GM15510 (cell line): ENCODE results near the gene NPPA.

ENCODE experiments used
- POLR2A ChIP-seq: IDR thresholded peaks from 3 replicates; pipeline ENCODE4 v1.6.1; 2011; ENCODE audit warnings: borderline replicate concordance; ENCODE audit not compliant: insufficient read length; ENCODE audit errors: extremely low read depth

Gene NPPA

DNA sequence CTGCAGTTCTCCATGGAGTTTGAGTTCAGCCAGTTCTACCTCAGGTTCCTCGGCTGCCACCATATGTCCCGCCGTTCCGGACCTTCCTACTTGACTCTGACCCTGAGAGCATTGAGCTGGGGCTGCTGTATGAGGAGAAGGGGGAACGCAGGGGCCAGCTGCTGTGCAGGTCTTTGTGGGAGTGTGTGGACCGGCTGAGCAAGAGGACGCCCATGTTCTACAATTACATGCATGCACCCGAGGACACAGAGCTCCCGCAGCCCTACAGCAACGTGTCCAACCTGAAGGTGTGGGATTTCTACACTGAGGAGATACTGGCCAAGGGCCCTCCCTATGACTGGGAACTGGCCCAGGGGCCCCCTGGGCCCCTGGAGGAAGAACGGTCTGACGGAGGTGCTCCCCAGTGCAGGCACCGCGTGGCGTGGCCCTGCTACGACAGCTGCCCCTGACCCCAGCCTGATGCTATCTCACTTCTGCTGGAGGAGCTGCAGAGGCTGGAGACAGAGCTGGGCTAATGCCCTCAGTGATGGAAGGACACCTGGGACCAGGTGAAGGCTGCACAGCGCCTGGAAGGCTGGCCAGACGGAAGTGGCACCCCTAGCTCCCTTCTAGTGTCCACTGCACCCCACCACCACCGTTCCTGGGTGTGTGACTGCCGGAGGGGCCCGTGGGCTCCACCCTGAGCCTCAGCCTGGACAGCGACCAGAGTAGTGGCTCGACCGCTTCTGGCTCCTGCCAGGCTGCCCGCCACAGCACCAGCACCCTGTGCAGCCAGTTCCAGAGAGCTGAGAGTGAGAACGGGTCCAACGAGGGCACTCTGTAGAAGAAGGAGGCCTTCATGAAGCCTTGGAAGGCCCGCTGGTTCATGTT, 32.0 kb upstream of the NPPA start:
- TF ChIP-seq POLR2A = no peak

DNA sequence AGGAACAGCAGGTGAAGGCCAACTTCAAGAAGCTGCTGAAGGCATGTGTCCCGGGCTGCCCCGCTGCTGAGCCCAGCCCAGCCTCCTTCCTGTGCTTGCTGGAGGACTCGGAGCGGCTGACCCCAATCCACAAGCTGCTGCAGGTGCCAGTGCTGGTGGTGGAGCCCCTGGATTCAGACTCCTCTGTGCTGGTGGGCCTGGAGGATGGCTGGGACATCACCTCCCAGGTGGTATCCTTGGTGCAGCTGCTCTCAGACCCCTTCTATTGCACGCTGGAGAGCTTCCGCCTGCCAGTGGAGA, 31.3 kb upstream of the NPPA start:
- no peak for TF ChIP-seq POLR2A

DNA sequence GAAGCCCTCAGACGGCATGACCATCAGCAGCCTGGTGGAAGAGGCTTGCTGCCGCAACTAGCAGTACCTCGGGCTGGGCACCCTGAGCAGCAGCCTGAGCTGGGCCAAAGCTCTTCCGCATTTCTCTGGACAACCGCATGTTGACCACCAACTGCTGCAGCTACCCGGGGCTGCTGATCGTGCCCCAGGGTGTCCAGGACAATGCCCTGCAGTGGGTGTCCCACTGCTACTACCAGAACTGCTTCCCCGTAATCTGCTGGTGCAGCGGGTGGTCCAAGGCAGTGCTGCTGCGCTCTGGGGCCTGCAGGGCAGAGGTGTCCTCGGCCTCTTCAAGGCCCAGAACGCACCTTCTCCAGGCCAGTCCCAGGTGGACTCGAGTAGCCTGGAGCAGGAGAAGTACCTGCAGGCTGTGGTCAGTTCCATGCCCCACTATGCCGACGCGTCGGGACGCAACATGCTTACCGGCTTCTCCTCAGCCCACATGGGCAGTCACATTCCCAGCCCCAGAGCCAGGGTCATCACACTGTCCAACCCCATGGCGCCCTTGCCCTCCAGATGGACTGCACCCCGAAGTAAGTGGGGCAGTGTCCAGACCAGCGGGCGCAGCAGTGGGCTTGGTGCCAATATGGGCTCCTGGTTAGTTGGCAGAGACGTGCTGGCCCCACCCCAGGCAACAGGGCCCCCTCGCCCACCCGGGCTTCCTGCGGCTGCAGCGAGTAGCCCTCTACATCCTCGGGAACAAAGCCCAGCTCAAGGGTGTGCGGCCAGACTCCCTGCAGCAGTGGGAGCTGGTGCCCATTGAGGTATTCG, 30.7 kb upstream of the NPPA start:
- TF ChIP-seq POLR2A = no peak

DNA sequence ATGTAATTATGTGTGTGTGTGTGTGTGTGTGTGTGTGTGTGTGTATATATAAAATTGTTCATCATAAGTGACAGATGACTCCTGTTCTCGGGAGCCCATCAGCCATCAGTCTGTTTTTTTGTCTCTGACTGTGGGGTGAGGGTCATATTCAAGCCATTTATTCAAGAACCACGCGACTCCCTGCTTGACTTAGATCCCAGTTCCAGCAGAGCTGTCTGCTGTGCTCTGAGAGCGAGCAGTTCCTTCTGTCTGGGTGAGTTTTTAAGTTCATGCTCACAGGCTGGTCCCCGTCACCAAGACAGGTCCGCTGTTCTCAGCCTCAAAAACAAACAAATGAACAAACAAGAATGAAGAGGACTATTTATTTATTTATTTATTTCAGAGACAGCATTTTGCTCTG, 29.5 kb upstream of the NPPA start:
- TF ChIP-seq POLR2A = no peak

DNA sequence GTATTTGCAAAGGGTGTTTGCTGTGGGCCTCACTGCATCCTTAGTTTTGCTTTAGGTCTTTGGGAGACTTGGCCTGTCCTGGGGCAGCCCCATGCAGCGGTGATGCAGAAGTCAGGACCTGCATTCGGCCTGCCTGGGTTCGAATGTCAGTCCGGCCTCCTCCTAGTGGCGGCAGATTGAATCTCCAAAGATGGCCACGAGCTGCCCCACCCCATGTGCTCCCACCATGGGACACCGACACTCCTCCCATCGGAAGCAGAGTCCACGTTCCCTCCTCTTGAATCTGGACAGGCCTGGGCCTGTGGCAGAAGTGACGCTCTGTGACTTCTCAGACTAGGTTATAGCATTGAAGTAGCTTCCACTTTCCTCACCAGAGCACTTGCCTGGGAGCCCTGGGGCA, 27.5 kb upstream of the NPPA start:
- no peak for TF ChIP-seq POLR2A

DNA sequence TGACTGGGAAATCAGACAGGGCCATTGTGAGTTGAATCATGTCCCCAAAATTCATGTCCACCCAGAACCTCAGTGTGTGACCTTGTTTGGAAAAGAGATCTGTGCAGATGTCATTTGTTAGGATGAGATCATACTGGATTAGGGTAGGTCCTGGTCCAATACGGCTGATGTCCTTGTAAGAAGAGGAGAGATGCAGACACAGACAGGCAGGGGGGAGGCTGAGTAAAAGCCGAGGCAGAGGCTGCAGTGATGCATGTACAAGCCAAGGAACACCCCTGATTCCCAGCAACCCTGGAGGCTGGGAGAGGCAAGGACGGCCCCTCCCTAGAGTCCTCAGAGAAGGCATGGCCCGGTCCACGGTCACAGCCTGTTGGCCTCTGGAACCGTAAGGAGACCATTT, 27.0 kb upstream of the NPPA start:
- no peak for TF ChIP-seq POLR2A

DNA sequence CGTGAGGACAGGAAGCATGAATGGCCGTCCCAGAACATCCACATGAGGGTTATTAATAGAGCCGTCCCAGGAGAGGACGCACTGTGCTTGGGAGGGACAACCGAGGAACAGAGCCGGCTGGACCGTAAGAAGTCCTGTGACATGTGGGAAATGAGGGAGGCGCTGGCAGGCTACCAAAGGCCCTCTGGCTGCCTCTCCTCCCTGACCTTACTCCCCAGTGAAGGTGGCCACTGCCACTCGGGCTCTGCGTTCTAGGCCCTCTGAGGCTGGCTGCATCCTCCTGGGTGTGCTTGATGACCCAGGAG, 26.6 kb upstream of the NPPA start:
- no peak for TF ChIP-seq POLR2A

DNA sequence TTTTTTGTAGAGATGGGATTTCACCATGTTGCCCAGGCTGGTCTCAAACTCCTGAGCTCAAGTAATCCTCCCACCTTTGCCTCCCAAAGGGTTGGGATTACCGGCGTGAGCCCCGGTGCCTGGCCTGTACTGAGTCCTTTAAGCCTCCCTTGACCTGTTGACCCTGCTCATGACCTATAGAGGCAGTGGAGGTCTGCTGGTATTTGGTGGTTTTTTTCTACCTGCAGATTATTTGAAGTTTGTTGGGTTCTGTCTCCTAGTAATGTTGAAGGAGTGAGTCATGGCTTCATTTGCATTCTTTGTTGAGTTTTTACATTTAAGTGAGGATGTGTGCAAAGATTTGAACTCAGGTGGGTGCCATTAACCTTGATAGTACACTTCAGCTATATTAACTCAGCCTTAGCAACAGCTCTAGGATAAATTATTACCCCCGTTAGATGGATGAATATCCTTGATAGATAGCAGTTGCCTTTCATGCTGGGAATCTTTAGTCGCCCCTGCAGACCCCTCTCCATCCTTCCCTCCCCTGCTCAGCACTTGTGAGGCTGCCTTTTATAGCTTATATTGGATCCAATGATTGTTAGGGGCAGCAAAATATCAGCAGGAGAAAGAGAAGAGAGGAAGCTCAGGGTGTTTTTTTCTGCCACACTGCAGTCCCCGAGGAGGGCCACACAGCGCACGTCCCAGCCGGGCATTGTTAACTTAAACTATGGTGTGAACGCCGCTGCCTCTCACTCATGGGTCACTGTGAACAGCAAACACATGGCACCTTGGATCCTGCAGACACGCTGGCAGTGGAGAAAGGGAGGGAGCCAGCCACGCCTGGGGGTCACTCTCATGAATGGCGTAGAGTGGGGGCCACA, 26.0 kb upstream of the NPPA start:
- TF ChIP-seq POLR2A = no peak

DNA sequence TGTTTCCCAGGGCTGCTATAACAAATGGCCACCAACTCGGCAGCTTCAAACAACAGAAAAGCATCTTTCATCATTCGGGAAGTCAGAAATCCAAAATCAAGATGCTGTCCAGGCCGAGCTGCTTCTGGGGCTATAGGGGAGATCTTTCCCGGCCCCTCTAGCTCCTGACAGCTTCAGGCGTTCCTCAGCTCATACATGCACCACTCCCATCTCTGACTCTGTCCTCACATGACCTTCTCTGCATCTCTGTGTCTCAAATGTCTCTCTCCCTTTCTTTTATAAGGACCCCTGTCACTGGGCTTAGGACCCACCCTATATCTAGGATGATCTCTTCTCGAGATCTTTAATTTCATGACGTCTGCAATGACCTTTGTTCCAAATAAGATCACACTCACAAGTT, 25.0 kb upstream of the NPPA start:
- TF ChIP-seq POLR2A = no peak

DNA sequence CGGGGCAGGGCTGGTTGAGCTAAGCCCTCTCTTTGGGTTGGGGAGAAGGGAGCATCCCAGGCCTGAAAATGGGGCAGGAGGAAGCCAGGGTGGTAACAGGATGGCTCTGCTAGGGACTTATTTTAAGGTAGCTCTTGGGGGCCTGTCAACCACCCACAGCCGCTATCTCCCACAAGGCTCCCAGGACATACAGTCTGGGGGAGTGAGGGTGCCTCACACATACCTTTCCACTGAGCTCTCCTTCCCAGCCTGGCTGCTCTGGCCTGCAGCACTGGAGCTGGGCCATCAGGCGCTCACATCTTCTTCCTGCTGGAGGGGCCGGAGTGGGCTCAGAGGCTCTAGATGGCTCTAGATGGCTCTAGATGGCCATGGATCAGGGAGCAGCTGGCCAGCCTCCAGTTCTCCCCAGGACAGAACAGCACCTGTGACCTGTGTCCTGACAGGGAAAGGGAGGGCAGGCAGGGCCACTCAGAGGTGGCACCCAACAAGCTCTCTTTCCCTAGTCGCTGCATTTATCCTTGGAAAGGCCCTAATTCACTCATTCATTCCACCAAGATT, 22.1 kb upstream of the NPPA start:
- TF ChIP-seq POLR2A = no peak

DNA sequence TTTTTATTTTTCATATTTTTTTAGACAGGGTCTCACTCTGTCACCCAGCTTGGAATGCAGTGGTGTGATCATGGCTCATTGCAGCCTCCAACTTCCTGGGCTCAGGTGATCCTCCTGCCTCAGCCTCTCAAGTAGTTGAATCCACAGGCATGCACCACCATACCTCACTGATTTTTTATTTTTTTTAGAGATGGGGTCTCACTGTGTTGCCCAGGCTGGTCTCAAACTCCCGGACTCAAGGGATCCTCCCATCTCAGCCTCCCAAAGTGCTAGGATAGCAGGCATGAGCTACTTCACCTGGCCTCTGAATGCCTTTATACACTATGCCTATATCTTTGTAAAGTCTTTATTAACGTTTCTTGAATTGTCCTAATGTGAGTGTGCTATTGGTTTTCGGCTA, 21.5 kb upstream of the NPPA start:
- TF ChIP-seq POLR2A = no peak

DNA sequence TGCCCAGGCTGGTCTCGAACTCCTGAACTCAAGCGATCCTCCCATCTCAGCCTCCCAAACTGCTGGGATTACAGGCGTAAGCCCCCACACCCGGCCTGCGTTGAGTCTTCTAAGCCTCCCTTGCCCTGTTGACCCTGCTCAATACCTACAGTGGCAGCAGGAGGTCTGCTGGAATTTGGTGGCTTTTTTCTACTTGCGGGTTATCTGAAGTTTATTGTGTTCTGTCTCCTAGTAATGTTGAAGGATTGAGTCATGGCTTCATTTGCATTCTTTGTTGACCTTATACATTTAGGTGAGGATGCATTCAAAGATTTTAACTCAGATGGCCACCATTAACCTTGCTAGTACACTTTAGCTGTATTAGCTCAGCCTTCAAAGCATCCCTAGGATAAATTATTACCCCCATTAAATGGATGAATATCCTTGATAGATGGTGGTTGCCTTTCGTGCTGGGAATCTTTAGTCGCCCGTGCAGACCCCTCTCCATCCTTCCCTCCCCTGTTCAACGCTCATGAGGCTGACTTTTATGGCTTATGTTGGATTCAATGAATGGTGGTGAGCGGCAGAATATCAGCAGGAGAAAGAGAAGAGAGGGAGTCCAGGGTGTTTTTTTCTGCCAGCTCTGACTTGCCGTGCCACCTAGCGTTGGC, 20.9 kb upstream of the NPPA start:
- TF ChIP-seq POLR2A = no peak

DNA sequence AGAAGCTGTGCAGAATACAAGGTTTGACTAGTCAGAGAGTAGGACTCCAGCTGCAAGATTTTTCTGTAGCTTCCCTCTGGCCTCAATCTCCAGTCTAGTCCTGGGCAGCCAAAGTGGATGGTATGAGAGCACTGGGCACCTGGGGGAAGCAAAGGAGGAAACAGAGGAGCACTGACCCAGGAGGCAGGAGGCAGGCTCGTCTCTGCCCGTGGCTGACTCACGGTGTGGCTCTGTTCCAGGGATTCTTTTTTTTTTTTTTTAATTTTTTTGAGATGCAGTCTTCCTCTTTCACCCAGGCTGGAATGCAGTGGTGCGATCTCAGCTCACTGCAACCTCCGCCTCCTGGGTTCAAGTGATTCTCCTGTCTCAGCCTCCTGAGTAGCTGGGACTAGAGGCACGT, 15.3 kb upstream of the NPPA start:
- TF ChIP-seq POLR2A = no peak

DNA sequence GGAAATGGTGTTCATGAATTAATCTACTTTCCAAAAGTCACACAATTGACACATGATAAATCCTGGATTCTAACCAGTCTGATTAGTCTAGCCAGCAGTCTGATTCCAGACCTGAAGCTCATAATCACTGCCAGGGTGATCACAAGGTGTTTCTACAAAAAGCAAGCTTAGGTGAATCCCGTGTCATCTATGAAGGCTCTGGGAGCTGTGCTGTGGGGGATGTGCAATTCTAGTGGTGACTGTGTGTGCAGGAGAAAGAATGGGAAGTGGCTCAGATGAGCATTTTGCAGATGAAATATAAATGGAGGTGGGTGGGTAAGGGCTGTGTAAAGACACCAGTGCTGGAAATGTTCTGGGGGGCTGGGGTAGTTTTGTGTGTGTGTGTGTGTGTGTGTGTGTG, 13.0 kb upstream of the NPPA start:
- no peak for TF ChIP-seq POLR2A
